ENCODE measurements around the gene VPS36.

- no peak for TF ChIP-seq CTCF (conservative IDR thresholded peaks at IDR 0.05; ENCODE audit: low read length)
- no peak for TF ChIP-seq EZH2phosphoT487 (IDR thresholded peaks at IDR 0.05; ENCODE audit: borderline replicate concordance, low read depth, low read length)
These were observed 84.1 kb downstream of the VPS36 start for GRCh38 chr13:52366291-52366690.

All from OCI-LY7 (cell line).